H9 (cell line): Measurements from ENCODE around the gene GPR137. TPM values are rescaled to one million over a fixed set of nuclear protein-coding genes. Genes with fewer than 3 reads are reported as not detected.
"Not testable (repeated sequence)": the region's sequence is repeated elsewhere in the genome, so short reads cannot be mapped to it uniquely, and the experiment has no call there.

Experiments used
- DNase-seq: peaks from one replicate; pipeline ENCODE4 v3.0.0-alpha.2; 2017
- H2AFZ ChIP-seq: one replicate; pipeline ENCODE4 v1.6.1; 2013; ENCODE audit warnings: mild to moderate bottlenecking, low read length, control low read depth, moderate library complexity
- H2AK5ac ChIP-seq: 2 replicates; pipeline ENCODE4 v1.6.1; 2013; ENCODE audit warnings: low read length, control low read depth, mixed read lengths; ENCODE audit not compliant: insufficient read length
- H2BK120ac ChIP-seq: one replicate; pipeline ENCODE4 v1.6.1; 2013; ENCODE audit warnings: low read depth, mild to moderate bottlenecking, low read length, control low read depth, inconsistent platforms; ENCODE audit not compliant: poor library complexity, severe bottlenecking
- H2BK12ac ChIP-seq: 2 replicates; pipeline ENCODE4 v1.6.1; 2013; ENCODE audit warnings: low read length, control low read depth, mixed read lengths, low read depth; ENCODE audit not compliant: insufficient read length
- H2BK15ac ChIP-seq: 2 replicates; pipeline ENCODE4 v1.6.1; 2013; ENCODE audit warnings: low read depth, low read length, control low read depth
- H2BK20ac ChIP-seq: one replicate; pipeline ENCODE4 v1.6.1; 2013; ENCODE audit warnings: low read depth, mild to moderate bottlenecking, low read length, control low read depth, inconsistent platforms; ENCODE audit not compliant: poor library complexity, severe bottlenecking
- H2BK5ac ChIP-seq: 2 replicates; pipeline ENCODE4 v1.6.1; 2013; ENCODE audit warnings: low read length, control low read depth, mixed read lengths; ENCODE audit not compliant: insufficient read length
- H3K14ac ChIP-seq: 2 replicates; pipeline ENCODE4 v1.6.1; 2013; ENCODE audit warnings: low read length, control low read depth; ENCODE audit not compliant: insufficient read depth
- H3K18ac ChIP-seq: 2 replicates; pipeline ENCODE4 v1.6.1; 2013; ENCODE audit warnings: low read depth, mild to moderate bottlenecking, mixed read lengths, low read length, control low read depth; ENCODE audit not compliant: insufficient read length
- H3K23ac ChIP-seq: 2 replicates; pipeline ENCODE4 v1.6.1; 2013; ENCODE audit warnings: low read length, control low read depth, mixed read lengths, low read depth; ENCODE audit not compliant: insufficient read length
- H3K23me2 ChIP-seq: 2 replicates; pipeline ENCODE4 v1.6.1; 2013; ENCODE audit warnings: low read depth, mild to moderate bottlenecking, mixed read lengths, low read length, control low read depth; ENCODE audit not compliant: insufficient read length, poor library complexity, severe bottlenecking
- H3K27ac ChIP-seq: 2 replicates; pipeline ENCODE4 v1.5.1; 2013; ENCODE audit warnings: low read length, control low read depth, mixed read lengths, low read depth; ENCODE audit not compliant: insufficient read length
- H3K27me3 ChIP-seq: 2 replicates; pipeline ENCODE4 v1.6.1; 2013; ENCODE audit warnings: low read length, control low read depth, inconsistent platforms; ENCODE audit not compliant: insufficient read depth
- H3K4ac ChIP-seq: 2 replicates; pipeline ENCODE4 v1.6.1; 2013; ENCODE audit warnings: low read depth, mild to moderate bottlenecking, control low read depth, inconsistent platforms, low read length, moderate library complexity
- H3K4me1 ChIP-seq: 2 replicates; pipeline ENCODE4 v1.6.1; 2013; ENCODE audit warnings: low read length, control low read depth, inconsistent platforms; ENCODE audit not compliant: insufficient read depth
- H3K4me2 ChIP-seq: 2 replicates; pipeline ENCODE4 v1.6.1; 2013; ENCODE audit warnings: low read length, control low read depth, mixed read lengths; ENCODE audit not compliant: insufficient read length, insufficient read depth
- H3K56ac ChIP-seq: 2 replicates; pipeline ENCODE4 v1.6.1; 2013; ENCODE audit warnings: low read depth, mild to moderate bottlenecking, mixed read lengths, low read length, control low read depth; ENCODE audit not compliant: insufficient read length
- H3K79me1 ChIP-seq: 2 replicates; pipeline ENCODE4 v1.6.1; 2013; ENCODE audit warnings: low read depth, mild to moderate bottlenecking, moderate library complexity, low read length, control low read depth, inconsistent platforms; ENCODE audit not compliant: insufficient read depth, poor library complexity, severe bottlenecking
- H3K79me2 ChIP-seq: 2 replicates; pipeline ENCODE4 v1.6.1; 2013; ENCODE audit warnings: low read length, control low read depth, inconsistent platforms; ENCODE audit not compliant: insufficient read depth
- H3K9ac ChIP-seq: 2 replicates; pipeline ENCODE4 v1.6.1; 2013; ENCODE audit warnings: low read length, control low read depth, mixed read lengths; ENCODE audit not compliant: insufficient read length; ENCODE audit errors: extremely low read depth
- H3K9me3 ChIP-seq: one replicate; pipeline ENCODE4 v1.6.1; 2013; ENCODE audit warnings: low read depth, low read length, inconsistent platforms; ENCODE audit not compliant: control insufficient read depth
- H3T11ph ChIP-seq: one replicate; pipeline ENCODE4 v1.6.1; 2013; ENCODE audit warnings: mild to moderate bottlenecking, low read length, control low read depth, inconsistent platforms
- H4K20me1 ChIP-seq: one replicate; pipeline ENCODE4 v1.6.1; 2013; ENCODE audit not compliant: control insufficient read depth, insufficient read length, insufficient read depth
- H4K5ac ChIP-seq: 2 replicates; pipeline ENCODE4 v1.6.1; 2013; ENCODE audit warnings: low read depth, mild to moderate bottlenecking, mixed read lengths, low read length, control low read depth; ENCODE audit not compliant: insufficient read length
- H4K8ac ChIP-seq: replicated peaks from 2 replicates; pipeline ENCODE4 v1.6.1; 2013; ENCODE audit warnings: low read length, control low read depth, mixed read lengths, low read depth; ENCODE audit not compliant: insufficient read length
- H4K91ac ChIP-seq: 2 replicates; pipeline ENCODE4 v1.6.1; 2013; ENCODE audit warnings: low read depth, mild to moderate bottlenecking, moderate library complexity, mixed read lengths, low read length, control low read depth; ENCODE audit not compliant: insufficient read length
- H3K27ac Mint-ChIP-seq, 3 experiments: 2 replicates in 2 of 3; 3 replicates in 1 of 3; pipeline ENCODE4 v1.8.0; 2020 to 2021; ENCODE audit warnings: mixed read lengths in 3 of 3, mild to moderate bottlenecking in 1 of 3, moderate library complexity in 1 of 3
- H3K27me3 Mint-ChIP-seq: 2 replicates; pipeline ENCODE4 v1.8.0; 2021; ENCODE audit warnings: low read depth, mild to moderate bottlenecking, moderate library complexity, mixed read lengths
- H3K36me3 Mint-ChIP-seq, 3 experiments: 2 replicates in 2 of 3; 3 replicates in 1 of 3; pipeline ENCODE4 v1.8.0; 2020 to 2021; ENCODE audit warnings: low read depth in 3 of 3, mixed read lengths in 3 of 3; ENCODE audit not compliant: insufficient read depth in 1 of 3
- H3K4me1 Mint-ChIP-seq, 2 experiments: 2 replicates each; pipeline ENCODE4 v1.8.0; 2020; ENCODE audit warnings: mixed read lengths in 2 of 2
- H3K4me3 Mint-ChIP-seq, 2 experiments: 2 replicates in 1 of 2; 3 replicates in 1 of 2; pipeline ENCODE4 v1.8.0; 2020 to 2021; ENCODE audit warnings: mild to moderate bottlenecking in 2 of 2, mixed read lengths in 2 of 2, moderate library complexity in 1 of 2
- H3K9me3 Mint-ChIP-seq, 2 experiments: 2 replicates in 1 of 2; 3 replicates in 1 of 2; pipeline ENCODE4 v1.8.0; 2020; ENCODE audit warnings: mild to moderate bottlenecking in 2 of 2, mixed read lengths in 2 of 2, moderate library complexity in 1 of 2
- WGBS: extraction: QIAGEN DNeasy Blood & Tissue Kit; methylation state at CpG from one replicate; pipeline ENCODE4 v1.1.7; 2013; ENCODE audit warnings: missing lambda C conversion rate, low lambda C conversion rate, mixed read lengths; ENCODE audit not compliant: insufficient read length; ENCODE audit errors: extremely low coverage; 5-methylcytosine and 5-hydroxymethylcytosine counted together
- total RNA-seq: library from RNA; stranded (reverse); gene quantifications from 2 replicates; pipeline ENCODE4 v1.2.1, GENCODE V29; 2021
- TF ChIP-seq, protein P1 (sequence below): fragments of 200-600 bp; sonication (generic); conservative IDR thresholded peaks from 3 replicates; pipeline ENCODE4 v1.8.0; 2021; ENCODE audit warnings: antibody characterized with exemption, mild to moderate bottlenecking

Gene GPR137
- total RNA-seq, 1 experiment from 2014 or later = 39.6 TPM

DNA sequence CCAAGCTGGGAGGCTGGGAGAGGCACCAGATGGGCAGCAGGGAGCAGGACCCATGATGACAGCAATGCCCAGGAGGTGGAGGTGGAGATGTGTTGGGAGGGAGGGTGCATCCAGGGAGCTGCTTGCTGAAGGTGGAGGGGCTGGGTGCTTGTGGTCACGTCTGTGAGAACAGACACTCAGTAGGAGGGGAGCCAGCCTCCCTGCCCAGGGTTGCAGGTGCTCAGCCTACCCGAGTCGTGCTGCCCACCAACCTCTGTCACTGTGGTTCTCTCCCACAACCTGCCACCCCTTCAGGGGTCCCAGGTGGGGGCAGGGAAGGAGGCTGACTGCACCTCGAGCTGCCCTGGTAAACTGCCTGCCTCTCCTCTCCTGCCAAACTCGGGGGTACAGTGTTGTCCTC lies 37.7 kb downstream of the GPR137 start:
- WGBS = no CpG with 5 or more reads among the region's 5 CpGs
- no peak overlapping the region for H3K9ac ChIP-seq

GRCh38 chr11:64323984-64324383 lies 38.3 kb downstream of the GPR137 start:
- H3K9me3 Mint-ChIP-seq, H3K4me3 Mint-ChIP-seq, H2BK5ac ChIP-seq, H4K20me1 ChIP-seq, DNase-seq, H3K79me2 ChIP-seq, H2BK12ac ChIP-seq, H3K27me3 ChIP-seq, H3K14ac ChIP-seq, H2AFZ ChIP-seq, H3T11ph ChIP-seq, H4K91ac ChIP-seq, H3K23ac ChIP-seq, H3K27me3 Mint-ChIP-seq, H3K4me1 ChIP-seq, H3K27ac ChIP-seq, H4K5ac ChIP-seq, H3K79me1 ChIP-seq, H4K8ac ChIP-seq, H3K18ac ChIP-seq, H3K4ac ChIP-seq, H3K23me2 ChIP-seq, H3K4me2 ChIP-seq, H3K56ac ChIP-seq, H2BK15ac ChIP-seq, H3K9ac ChIP-seq, H2AK5ac ChIP-seq, H2BK20ac ChIP-seq, H2BK120ac ChIP-seq, H3K9me3 ChIP-seq: not testable (repeated sequence)
- Mint-ChIP-seq H3K36me3 (peaks cover 9 to 22% (median 19%) of the 10 kb centered on the region in 3 experiments; a peak in 6 of 7 replicates), H3K4me1 (peaks cover 19 to 26% of the 10 kb centered on the region in 2 experiments), H3K27ac (peak overlapping the region; percentile 45 to 94 (median 90); a peak in 4 of 7 replicates)
- no CpG with 5 or more reads among the region's 4 CpGs for WGBS

More for the DNA sequence above, 37.7 kb downstream of the GPR137 start:
- Histone ChIP-seq H2BK120ac (no peak overlapping the region), H4K5ac (no peak overlapping the region), H3T11ph (no peak overlapping the region), H3K4me2 (no peak overlapping the region), H4K20me1 (peaks cover 2% of the 10 kb centered on the region), H2BK20ac (no peak overlapping the region), H3K18ac (no peak overlapping the region), H3K27ac (no peak overlapping the region), H3K14ac (peak overlapping the region; percentile 41; the same call in 1 of the 2 replicates), H3K4ac (no peak overlapping the region), H2BK12ac (no peak overlapping the region), H3K27me3 (no peaks in the 10 kb centered on the region), H2BK5ac (no peak overlapping the region), H4K91ac (no peak overlapping the region), H3K9me3 (no peaks in the 10 kb centered on the region), H3K56ac (no peak overlapping the region), H4K8ac (no peak overlapping the region), H2AFZ (no peak overlapping the region), H3K79me1 (no peaks in the 10 kb centered on the region), H3K23ac (no peak overlapping the region), H2BK15ac (no peak overlapping the region), H3K79me2 (no peaks in the 10 kb centered on the region), H2AK5ac (no peak overlapping the region), H3K23me2 (no peaks in the 10 kb centered on the region), H3K4me1 (no peaks in the 10 kb centered on the region; the same call in 1 of the 2 replicates)
- DNase-seq = no peak
- no peak overlapping the region for H3K4me3 Mint-ChIP-seq
- H3K27me3 Mint-ChIP-seq = no peaks in the 10 kb centered on the region
- TF ChIP-seq, protein P1, sequence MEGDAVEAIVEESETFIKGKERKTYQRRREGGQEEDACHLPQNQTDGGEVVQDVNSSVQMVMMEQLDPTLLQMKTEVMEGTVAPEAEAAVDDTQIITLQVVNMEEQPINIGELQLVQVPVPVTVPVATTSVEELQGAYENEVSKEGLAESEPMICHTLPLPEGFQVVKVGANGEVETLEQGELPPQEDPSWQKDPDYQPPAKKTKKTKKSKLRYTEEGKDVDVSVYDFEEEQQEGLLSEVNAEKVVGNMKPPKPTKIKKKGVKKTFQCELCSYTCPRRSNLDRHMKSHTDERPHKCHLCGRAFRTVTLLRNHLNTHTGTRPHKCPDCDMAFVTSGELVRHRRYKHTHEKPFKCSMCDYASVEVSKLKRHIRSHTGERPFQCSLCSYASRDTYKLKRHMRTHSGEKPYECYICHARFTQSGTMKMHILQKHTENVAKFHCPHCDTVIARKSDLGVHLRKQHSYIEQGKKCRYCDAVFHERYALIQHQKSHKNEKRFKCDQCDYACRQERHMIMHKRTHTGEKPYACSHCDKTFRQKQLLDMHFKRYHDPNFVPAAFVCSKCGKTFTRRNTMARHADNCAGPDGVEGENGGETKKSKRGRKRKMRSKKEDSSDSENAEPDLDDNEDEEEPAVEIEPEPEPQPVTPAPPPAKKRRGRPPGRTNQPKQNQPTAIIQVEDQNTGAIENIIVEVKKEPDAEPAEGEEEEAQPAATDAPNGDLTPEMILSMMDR = no peak
- H3K27ac Mint-ChIP-seq = peak overlapping the region; percentile 84 to 94 (median 90); a peak in 4 of 7 replicates
- H3K9me3 Mint-ChIP-seq = no peaks in the 10 kb centered on the region
- peaks cover 21 to 28% of the 10 kb centered on the region in 2 experiments for H3K4me1 Mint-ChIP-seq
- peaks cover 9 to 22% (median 19%) of the 10 kb centered on the region in 3 experiments; a peak in 6 of 7 replicates for H3K36me3 Mint-ChIP-seq
